ENCODE results near the gene DIAPH2. TPM values are rescaled to one million over a fixed set of nuclear protein-coding genes. Genes with fewer than 3 reads are reported as not detected.

DIAPH2 gene
- total and polyA plus RNA-seq, 12 donors, result 1.8 to 13.6 (median 10.1) TPM

DNA sequence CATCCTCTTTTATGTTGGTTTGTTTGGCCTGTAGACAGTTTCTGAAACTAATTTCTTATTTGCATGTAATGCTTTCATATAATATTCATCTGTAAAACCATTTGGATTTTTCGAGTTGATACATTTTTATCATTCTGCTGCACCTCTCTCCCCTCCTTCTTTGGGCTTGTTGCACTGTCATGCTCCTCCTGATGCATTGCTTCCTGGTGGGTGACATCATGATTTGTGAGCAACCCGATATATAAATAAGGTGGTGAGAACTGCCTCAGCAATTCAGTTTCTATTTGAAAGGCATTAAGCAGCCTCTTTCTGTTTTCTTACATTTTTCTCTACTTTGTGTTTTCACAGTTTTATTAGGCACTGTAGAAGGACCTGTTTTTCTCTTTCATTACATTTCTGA lies 714.8 kb downstream of the DIAPH2 start:
- H3K4me1 ChIP-seq, result no peaks in the 10 kb centered on the region
- no peaks in the 10 kb centered on the region for H3K36me3 ChIP-seq
- intact Hi-C loops (cut with DNase I), result no loop called here
- TF ChIP-seq, protein P1, sequence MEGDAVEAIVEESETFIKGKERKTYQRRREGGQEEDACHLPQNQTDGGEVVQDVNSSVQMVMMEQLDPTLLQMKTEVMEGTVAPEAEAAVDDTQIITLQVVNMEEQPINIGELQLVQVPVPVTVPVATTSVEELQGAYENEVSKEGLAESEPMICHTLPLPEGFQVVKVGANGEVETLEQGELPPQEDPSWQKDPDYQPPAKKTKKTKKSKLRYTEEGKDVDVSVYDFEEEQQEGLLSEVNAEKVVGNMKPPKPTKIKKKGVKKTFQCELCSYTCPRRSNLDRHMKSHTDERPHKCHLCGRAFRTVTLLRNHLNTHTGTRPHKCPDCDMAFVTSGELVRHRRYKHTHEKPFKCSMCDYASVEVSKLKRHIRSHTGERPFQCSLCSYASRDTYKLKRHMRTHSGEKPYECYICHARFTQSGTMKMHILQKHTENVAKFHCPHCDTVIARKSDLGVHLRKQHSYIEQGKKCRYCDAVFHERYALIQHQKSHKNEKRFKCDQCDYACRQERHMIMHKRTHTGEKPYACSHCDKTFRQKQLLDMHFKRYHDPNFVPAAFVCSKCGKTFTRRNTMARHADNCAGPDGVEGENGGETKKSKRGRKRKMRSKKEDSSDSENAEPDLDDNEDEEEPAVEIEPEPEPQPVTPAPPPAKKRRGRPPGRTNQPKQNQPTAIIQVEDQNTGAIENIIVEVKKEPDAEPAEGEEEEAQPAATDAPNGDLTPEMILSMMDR (IDR thresholded peaks at IDR 0.05), result no peak
- DNase-seq (no peak), ATAC-seq (no peak)
- peaks cover 0 to 18% (median 0%) of the 10 kb centered on the region in 7 donors for H3K27me3 ChIP-seq
- no peak overlapping the region for H3K4me3 ChIP-seq
- 54 to 69% methylated on average over 2 of the region's 2 CpGs for WGBS, 2 donors
- no peaks in the 10 kb centered on the region for H3K9me3 ChIP-seq
- no peak overlapping the region for H3K27ac ChIP-seq

- intact Hi-C loops (cut with DNase I), result no loop called here
- H3K36me3 ChIP-seq, result no peaks in the 10 kb centered on the region
- ATAC-seq (no peak), DNase-seq (no peak)
- H3K27me3 ChIP-seq, result peaks cover 0 to 16% (median 0%) of the 10 kb centered on the region in 7 donors
- H3K9me3 ChIP-seq, result no peaks in the 10 kb centered on the region
- no peak overlapping the region for H3K4me3 ChIP-seq
- H3K4me1 ChIP-seq, result no peaks in the 10 kb centered on the region
- TF ChIP-seq, protein P1 (IDR thresholded peaks at IDR 0.05), result no peak
- H3K27ac ChIP-seq, result no peak overlapping the region
Measured at GRCh38 chrX:97400492-97400891, 715.9 kb downstream of the DIAPH2 start.

DNA sequence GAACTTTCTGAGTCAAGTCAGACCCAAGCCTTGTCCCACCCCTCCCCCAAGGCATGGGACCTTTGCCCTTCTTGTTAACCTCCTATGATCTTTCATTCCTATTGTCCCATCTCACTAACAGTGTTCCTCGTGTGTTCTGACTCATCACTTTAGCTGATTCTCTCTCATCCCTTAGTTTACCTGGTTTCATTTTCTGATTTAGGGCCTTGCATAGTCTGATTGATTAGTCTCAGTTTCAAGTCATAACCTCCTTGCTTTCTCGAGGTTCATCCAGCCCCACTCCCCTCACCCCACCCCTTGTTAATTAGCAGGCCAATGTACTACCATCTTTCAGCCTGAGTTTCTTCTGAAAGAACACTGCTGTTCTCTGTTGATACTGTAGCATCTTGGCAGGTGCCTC lies 716.5 kb downstream of the DIAPH2 start:
- H3K27me3 ChIP-seq, result peaks cover 0 to 16% (median 0%) of the 10 kb centered on the region in 7 donors
- H3K4me3 ChIP-seq, result no peak overlapping the region
- no peaks in the 10 kb centered on the region for H3K4me1 ChIP-seq
- H3K27ac ChIP-seq, result no peak overlapping the region
- DNase-seq (no peak), ATAC-seq (no peak)
- TF ChIP-seq, protein P1 (IDR thresholded peaks at IDR 0.05), result no peak
- 85 to 90% methylated on average over 2 of the region's 2 CpGs for WGBS, 2 donors
- no peaks in the 10 kb centered on the region for H3K36me3 ChIP-seq
- intact Hi-C loops (cut with DNase I), result no loop called here
- no peaks in the 10 kb centered on the region for H3K9me3 ChIP-seq

- ATAC-seq (no peak), DNase-seq (no peak)
- H3K36me3 ChIP-seq, result no peaks in the 10 kb centered on the region
- H3K27me3 ChIP-seq, result peaks cover 0 to 20% (median 0%) of the 10 kb centered on the region in 7 donors
- H3K27ac ChIP-seq, result no peak overlapping the region
- TF ChIP-seq, protein P1 (IDR thresholded peaks at IDR 0.05), result no peak
- no peaks in the 10 kb centered on the region for H3K4me1 ChIP-seq
- no peak overlapping the region for H3K4me3 ChIP-seq
- intact Hi-C loops (cut with DNase I), result no loop called here
- H3K9me3 ChIP-seq, result no peaks in the 10 kb centered on the region
Measured at GRCh38 chrX:97401586-97402136, 717.0 kb downstream of the DIAPH2 start.

All from heart right ventricle (tissue), 16 donors.